Embryonic facial prominence (tissue), 1 donor: Measurements from ENCODE around the gene COA3.

ENCODE experiments used
- DNase-seq: peaks from one replicate; pipeline ENCODE4 v3.0.0-alpha.2; 2016; ENCODE audit errors: extremely low spot score

The COA3 gene

DNA sequence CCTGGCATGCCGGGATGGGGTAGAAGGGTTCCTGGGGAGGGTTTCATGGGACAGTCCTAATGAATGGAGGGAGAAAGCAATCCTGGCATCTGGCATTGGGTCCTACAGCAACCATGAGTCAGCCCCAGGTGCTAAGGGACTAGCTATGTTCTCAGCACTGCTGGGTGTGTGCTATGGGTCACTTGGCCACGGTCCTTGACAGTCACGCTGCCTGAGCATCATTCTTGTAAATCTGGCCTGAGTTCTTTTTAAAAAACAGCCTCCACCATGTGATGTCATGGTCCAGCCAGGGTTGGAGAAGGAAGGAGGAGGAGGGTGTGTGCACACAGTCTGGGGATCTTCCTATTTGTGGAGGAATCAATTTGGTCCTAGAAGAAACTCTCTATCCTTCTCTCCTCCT, 43.7 kb downstream of the COA3 start:
- no peak for DNase-seq

GRCh38 chr17:42751628-42752027, 46.9 kb downstream of the COA3 start:
- no peak for DNase-seq

DNA sequence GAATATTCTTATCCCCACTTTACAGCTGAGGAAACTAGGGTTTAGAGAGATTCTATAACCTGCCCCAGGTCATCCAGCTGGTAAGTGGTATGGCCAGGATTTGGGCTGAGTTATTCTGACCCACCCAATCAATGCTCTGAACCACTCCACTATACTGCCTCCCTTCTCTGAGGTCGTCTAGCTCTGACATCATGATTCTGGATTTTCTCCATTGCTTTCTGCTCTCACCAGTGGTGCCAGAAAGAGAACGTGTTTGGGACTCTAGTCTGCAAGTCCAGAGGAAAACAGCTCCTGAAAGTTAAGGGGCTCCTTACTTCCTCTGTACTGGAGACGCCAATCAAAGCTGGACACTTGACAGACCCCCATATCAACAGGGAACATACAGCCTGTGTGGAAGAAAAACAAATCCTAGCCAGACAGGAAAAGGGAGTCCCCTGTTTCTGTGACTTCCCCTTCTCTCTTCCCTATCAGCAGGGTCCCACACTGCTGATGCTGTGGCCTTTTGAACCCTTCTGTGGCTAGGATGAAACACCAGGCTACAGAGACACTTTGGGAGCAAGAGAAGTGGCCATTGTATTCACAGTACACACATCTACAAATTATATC, 47.7 kb downstream of the COA3 start:
- no peak for DNase-seq

DNA sequence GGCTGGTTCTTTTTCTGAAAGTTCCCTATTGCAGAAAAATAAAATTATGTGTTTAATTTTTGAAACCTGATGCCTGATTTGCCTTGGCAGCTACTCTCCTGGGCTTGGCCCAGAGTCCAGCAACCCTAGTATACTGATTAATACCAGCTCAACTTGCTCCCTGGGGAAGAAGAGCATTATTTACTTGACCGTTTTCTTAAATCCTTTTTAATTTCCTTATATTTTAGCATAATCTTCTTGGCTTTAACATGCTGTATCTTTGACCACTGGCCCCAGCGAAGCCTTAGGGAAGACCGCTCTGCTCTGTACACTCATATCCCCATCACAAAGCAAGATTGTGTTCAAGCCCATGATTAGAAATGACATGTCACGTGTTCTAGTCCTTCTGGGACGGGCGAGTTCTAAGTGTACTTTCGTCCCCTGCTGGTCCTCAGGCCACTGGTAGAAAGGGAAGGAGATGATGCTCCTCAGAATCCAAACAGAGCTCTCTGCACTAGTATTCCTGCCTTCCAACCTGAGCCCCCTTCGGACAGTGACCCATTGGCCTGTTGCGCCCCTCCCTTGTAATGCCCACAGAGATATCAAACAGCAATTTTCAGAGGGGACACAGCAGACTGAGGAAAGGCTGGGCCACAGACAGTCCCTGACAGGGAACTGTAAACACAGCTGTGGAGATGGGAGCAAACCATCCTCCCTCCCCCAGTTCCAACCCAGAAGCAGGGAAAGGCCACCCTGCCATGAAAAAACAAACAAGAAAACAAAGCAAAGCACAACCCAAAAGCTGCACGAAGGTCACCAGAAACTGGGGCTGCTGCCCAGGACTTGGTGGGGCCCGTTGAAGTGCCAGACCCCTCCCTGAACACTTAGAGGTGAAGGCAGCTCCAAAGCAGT, 49.4 kb downstream of the COA3 start:
- no peak for DNase-seq

GRCh38 chr17:42748202-42748907, 50.1 kb downstream of the COA3 start:
- no peak for DNase-seq
